Prostate gland (tissue), 2 donors: Measurements from ENCODE around the gene GPR146.

Experiments
- POLR2A ChIP-seq: fragments of 450-650 bp; IDR thresholded peaks from one replicate; pipeline ENCODE4 v1.6.1; 2016; ENCODE audit warnings: antibody characterized with exemption, mild to moderate bottlenecking
- POLR2AphosphoS5 ChIP-seq: sonication (generic); formaldehyde crosslinking; IDR thresholded peaks from one replicate; pipeline ENCODE4 v1.6.1; 2017; ENCODE audit warnings: antibody characterized with exemption
- TF ChIP-seq, protein P1 (sequence below), 4 experiments: fragments of 200-600 bp in 2 of 4; fragments of 450-650 bp in 2 of 4; sonication (generic) in 2 of 4; IDR thresholded peaks; 1 replicate in 3 of 4; 2 replicates in 1 of 4; pipeline ENCODE4 v1.5.1; 2016 to 2019; ENCODE audit warnings: antibody characterized with exemption in 4 of 4, mild to moderate bottlenecking in 2 of 4, moderate library complexity in 2 of 4

DNA sequence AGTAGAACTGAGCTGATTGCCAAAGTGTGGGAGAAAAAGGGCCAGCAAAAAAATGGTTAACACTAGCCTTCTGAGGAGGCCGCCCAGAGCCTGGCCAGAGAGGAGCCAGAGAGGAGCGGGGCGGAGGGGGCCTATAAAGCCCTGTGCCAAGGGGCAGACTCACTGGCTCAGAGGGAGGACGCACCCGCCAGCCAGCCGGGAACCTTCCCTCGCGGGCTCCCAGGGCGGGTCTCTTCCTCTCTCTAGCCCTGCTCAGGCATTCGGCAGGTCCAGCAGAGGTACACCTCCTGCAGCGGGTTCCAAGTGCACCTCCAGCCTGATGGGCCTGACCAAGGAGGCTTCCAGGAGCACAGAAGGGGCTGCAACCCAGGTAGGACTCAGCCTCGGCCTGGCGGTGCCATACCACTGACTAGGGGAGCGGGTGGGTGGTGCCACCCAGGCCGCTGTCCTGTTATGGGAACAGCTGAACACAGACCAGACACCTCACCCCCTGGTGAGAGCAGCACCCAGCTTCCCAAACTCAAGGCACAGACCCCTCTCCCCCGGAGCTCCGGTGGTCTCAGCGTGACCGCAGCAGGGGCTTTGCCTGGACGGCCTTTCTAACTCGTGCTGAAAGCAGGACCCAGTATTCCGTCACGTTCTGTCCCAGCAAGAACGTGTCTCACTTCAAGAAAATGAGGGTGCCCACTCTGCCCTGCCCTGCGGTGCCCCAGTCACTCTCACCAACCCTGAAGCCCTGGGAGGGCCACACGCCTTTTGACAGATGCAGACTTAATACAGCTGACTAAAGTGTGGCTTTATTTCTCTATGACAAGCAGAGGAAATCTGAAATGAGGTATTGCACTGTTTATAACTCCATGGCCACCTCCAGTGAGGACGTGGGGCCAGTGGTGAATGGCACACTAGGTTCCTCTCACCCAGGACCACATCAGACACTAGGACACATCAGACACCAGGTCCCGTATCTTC, 43.9 kb downstream of the GPR146 start, which contains the start of gene GPER1:
- TF ChIP-seq, protein P1, sequence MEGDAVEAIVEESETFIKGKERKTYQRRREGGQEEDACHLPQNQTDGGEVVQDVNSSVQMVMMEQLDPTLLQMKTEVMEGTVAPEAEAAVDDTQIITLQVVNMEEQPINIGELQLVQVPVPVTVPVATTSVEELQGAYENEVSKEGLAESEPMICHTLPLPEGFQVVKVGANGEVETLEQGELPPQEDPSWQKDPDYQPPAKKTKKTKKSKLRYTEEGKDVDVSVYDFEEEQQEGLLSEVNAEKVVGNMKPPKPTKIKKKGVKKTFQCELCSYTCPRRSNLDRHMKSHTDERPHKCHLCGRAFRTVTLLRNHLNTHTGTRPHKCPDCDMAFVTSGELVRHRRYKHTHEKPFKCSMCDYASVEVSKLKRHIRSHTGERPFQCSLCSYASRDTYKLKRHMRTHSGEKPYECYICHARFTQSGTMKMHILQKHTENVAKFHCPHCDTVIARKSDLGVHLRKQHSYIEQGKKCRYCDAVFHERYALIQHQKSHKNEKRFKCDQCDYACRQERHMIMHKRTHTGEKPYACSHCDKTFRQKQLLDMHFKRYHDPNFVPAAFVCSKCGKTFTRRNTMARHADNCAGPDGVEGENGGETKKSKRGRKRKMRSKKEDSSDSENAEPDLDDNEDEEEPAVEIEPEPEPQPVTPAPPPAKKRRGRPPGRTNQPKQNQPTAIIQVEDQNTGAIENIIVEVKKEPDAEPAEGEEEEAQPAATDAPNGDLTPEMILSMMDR (IDR thresholded peaks at IDR 0.05), result no peak
- TF ChIP-seq POLR2A (no peak), POLR2AphosphoS5 (peak; percentile 67)
